ENCODE measurements around the gene SIK3.

Gene SIK3

GRCh38 chr11:117070016-117070415 is 28.2 kb downstream of the SIK3 start:
- peaks cover 77% of the 10 kb centered on the region for H3K4me1 ChIP-seq (ENCODE audit: low read depth, poor library complexity, severe bottlenecking)
- peaks cover 69% of the 10 kb centered on the region; the same call in 1 of the 2 replicates for H3K79me2 ChIP-seq (ENCODE audit: insufficient read depth, low read depth)
- no peaks in the 10 kb centered on the region for H4K20me1 ChIP-seq (ENCODE audit: insufficient read depth)
- H3K9ac ChIP-seq: no peak overlapping the region
- H3K4me2 ChIP-seq: 0 out of 2 replicates have a peak overlapping the region, but pooled peaks have one; percentile 10
- H3K4me3 ChIP-seq (IDR thresholded peaks at IDR 0.05; ENCODE audit: insufficient read depth, low read depth, low read length): no peak overlapping the region
- H3K36me3 ChIP-seq (ENCODE audit: insufficient read depth): no peaks in the 10 kb centered on the region
- no peak overlapping the region for H2AFZ ChIP-seq (ENCODE audit: low read depth)
- H3K27me3 ChIP-seq (ENCODE audit: insufficient read depth, low read depth): no peaks in the 10 kb centered on the region
- H3K27ac ChIP-seq: no peak overlapping the region
- TF ChIP-seq CTCF (conservative IDR thresholded peaks at IDR 0.05; ENCODE audit: low read depth, low read length): no peak

GRCh38 chr11:117068303-117068860 is 29.8 kb downstream of the SIK3 start:
- no peak overlapping the region for H3K4me2 ChIP-seq
- H3K4me3 ChIP-seq (IDR thresholded peaks at IDR 0.05; ENCODE audit: insufficient read depth, low read depth, low read length): no peak overlapping the region
- peaks cover 77% of the 10 kb centered on the region for H3K4me1 ChIP-seq (ENCODE audit: low read depth, poor library complexity, severe bottlenecking)
- H4K20me1 ChIP-seq (ENCODE audit: insufficient read depth): no peaks in the 10 kb centered on the region
- H3K36me3 ChIP-seq (ENCODE audit: insufficient read depth): no peaks in the 10 kb centered on the region
- H2AFZ ChIP-seq (ENCODE audit: low read depth): no peak overlapping the region
- H3K27ac ChIP-seq: no peak overlapping the region
- peaks cover 60% of the 10 kb centered on the region; the same call in 1 of the 2 replicates for H3K79me2 ChIP-seq (ENCODE audit: insufficient read depth, low read depth)
- no peaks in the 10 kb centered on the region for H3K27me3 ChIP-seq (ENCODE audit: insufficient read depth, low read depth)
- TF ChIP-seq CTCF (conservative IDR thresholded peaks at IDR 0.05; ENCODE audit: low read depth, low read length): no peak
- H3K9ac ChIP-seq: no peak overlapping the region

GRCh38 chr11:117066959-117067358 is 31.3 kb downstream of the SIK3 start:
- H3K4me2 ChIP-seq: no peak overlapping the region
- H3K4me1 ChIP-seq (ENCODE audit: low read depth, poor library complexity, severe bottlenecking): peaks cover 73% of the 10 kb centered on the region
- H3K27me3 ChIP-seq (ENCODE audit: insufficient read depth, low read depth): no peaks in the 10 kb centered on the region
- H3K27ac ChIP-seq: no peak overlapping the region
- H4K20me1 ChIP-seq (ENCODE audit: insufficient read depth): no peaks in the 10 kb centered on the region
- no peaks in the 10 kb centered on the region for H3K36me3 ChIP-seq (ENCODE audit: insufficient read depth)
- peaks cover 68% of the 10 kb centered on the region for H3K79me2 ChIP-seq (ENCODE audit: insufficient read depth, low read depth)
- H2AFZ ChIP-seq (ENCODE audit: low read depth): no peak overlapping the region
- H3K9ac ChIP-seq: no peak overlapping the region
- no peak for TF ChIP-seq CTCF (conservative IDR thresholded peaks at IDR 0.05; ENCODE audit: low read depth, low read length)
- H3K4me3 ChIP-seq (IDR thresholded peaks at IDR 0.05; ENCODE audit: insufficient read depth, low read depth, low read length): no peak overlapping the region

GRCh38 chr11:117064275-117064674 is 34.0 kb downstream of the SIK3 start:
- H3K36me3 ChIP-seq (ENCODE audit: insufficient read depth): no peaks in the 10 kb centered on the region
- H4K20me1 ChIP-seq (ENCODE audit: insufficient read depth): no peaks in the 10 kb centered on the region
- H2AFZ ChIP-seq (ENCODE audit: low read depth): no peak overlapping the region
- H3K27me3 ChIP-seq (ENCODE audit: insufficient read depth, low read depth): no peaks in the 10 kb centered on the region
- H3K9ac ChIP-seq: peak overlapping the region; percentile 43; the same call in 1 of the 2 replicates
- peaks cover 75% of the 10 kb centered on the region for H3K79me2 ChIP-seq (ENCODE audit: insufficient read depth, low read depth)
- TF ChIP-seq CTCF (conservative IDR thresholded peaks at IDR 0.05; ENCODE audit: low read depth, low read length): no peak
- peak overlapping the region; percentile 75 for H3K4me2 ChIP-seq
- peaks cover 74% of the 10 kb centered on the region for H3K4me1 ChIP-seq (ENCODE audit: low read depth, poor library complexity, severe bottlenecking)
- H3K4me3 ChIP-seq (IDR thresholded peaks at IDR 0.05; ENCODE audit: insufficient read depth, low read depth, low read length): no peak overlapping the region
- peak overlapping the region; percentile 83 for H3K27ac ChIP-seq
